Smooth muscle cell (in vitro differentiated cells): Measurements from ENCODE around the gene CEP120. TPM values are rescaled to one million over a fixed set of nuclear protein-coding genes. Genes with fewer than 3 reads are reported as not detected.
"Not testable (repeated sequence)": the region's sequence is repeated elsewhere in the genome, so short reads cannot be mapped to it uniquely, and the experiment has no call there.

Experiments
- DNase-seq: peaks from one replicate; lab custom pipeline; 2025; ENCODE audit not compliant: unreplicated experiment; lab: John Stamatoyannopoulos, UW
- H2AFZ ChIP-seq: fragments of 200-600 bp; sonication (generic); 2 replicates; pipeline ENCODE4 v1.6.0; 2016; ENCODE audit warnings: antibody characterized with exemption, low read depth, mild to moderate bottlenecking
- H3F3A ChIP-seq: fragments of 200-600 bp; sonication (generic); 2 replicates; pipeline ENCODE4 v1.6.0; 2017; ENCODE audit warnings: antibody characterized with exemption, low read depth
- H3K27ac ChIP-seq: fragments of 200-600 bp; sonication (generic); 2 replicates; pipeline ENCODE4 v1.5.1; 2016; ENCODE audit warnings: low read depth, mild to moderate bottlenecking
- H3K27me3 ChIP-seq: fragments of 200-600 bp; sonication (generic); 2 replicates; pipeline ENCODE4 v1.6.1; 2016; ENCODE audit warnings: low read depth, mild to moderate bottlenecking
- H3K36me3 ChIP-seq: fragments of 200-600 bp; sonication (generic); 2 replicates; pipeline ENCODE4 v1.5.1; 2016; ENCODE audit warnings: low read depth
- H3K4me1 ChIP-seq: fragments of 200-600 bp; sonication (generic); 2 replicates; pipeline ENCODE4 v1.5.1; 2016; ENCODE audit warnings: low read depth
- H3K4me2 ChIP-seq: fragments of 200-600 bp; sonication (generic); 2 replicates; pipeline ENCODE4 v1.6.0; 2016; ENCODE audit warnings: mild to moderate bottlenecking
- H3K4me3 ChIP-seq: fragments of 200-600 bp; sonication (generic); 2 replicates; pipeline ENCODE4 v1.5.1; 2016; ENCODE audit warnings: mild to moderate bottlenecking
- H3K79me2 ChIP-seq: fragments of 200-600 bp; sonication (generic); 2 replicates; pipeline ENCODE4 v1.6.0; 2016; ENCODE audit warnings: low read depth, mild to moderate bottlenecking
- H3K9ac ChIP-seq: fragments of 200-600 bp; sonication (generic); 2 replicates; pipeline ENCODE4 v1.6.0; 2016; ENCODE audit warnings: low read depth
- H3K9me3 ChIP-seq: fragments of 200-600 bp; sonication (generic); replicated peaks from 2 replicates; pipeline ENCODE4 v1.5.1; 2016; ENCODE audit warnings: low read depth
- H4K20me1 ChIP-seq: fragments of 200-600 bp; sonication (generic); 2 replicates; pipeline ENCODE4 v1.6.0; 2016; ENCODE audit warnings: low read depth
- CTCF ChIP-seq: fragments of 200-600 bp; sonication (generic); IDR thresholded peaks from 2 replicates; pipeline ENCODE4 v1.5.1; 2017; ENCODE audit warnings: borderline replicate concordance, mild to moderate bottlenecking, antibody characterized with exemption; ENCODE audit not compliant: insufficient read depth, poor library complexity, severe bottlenecking
- WGBS: methylation state at CpG from one replicate; pipeline ENCODE4 v1.1.7; 2016; ENCODE audit warnings: low lambda C conversion rate; 5-methylcytosine and 5-hydroxymethylcytosine counted together
- polyA plus RNA-seq: library from polyadenylated mRNA; unstranded; fragments of >200 nt; fragmentation: Nextera tagmentation; extraction: Ambion mirVana; gene quantifications from 2 replicates; pipeline ENCODE4 v1.2.1, GENCODE V29; 2016
- total RNA-seq: library from RNA; depleted of rRNA; stranded (reverse); fragments of >200 nt; gene quantifications from 2 replicates; pipeline ENCODE4 v1.2.3, GENCODE V29; 2014

CEP120 gene
- total and polyA plus RNA-seq, 2 experiments from 2014 or later = 6.5 to 30.2 TPM

GRCh38 chr5:123460296-123460729, 37.1 kb upstream of the CEP120 start:
- WGBS = 38% methylated on average over 2 of the region's 2 CpGs
- Histone ChIP-seq H3K27ac (no peak overlapping the region), H3K4me3 (no peak overlapping the region), H2AFZ (no peak overlapping the region), H3K4me2 (no peak overlapping the region), H3K79me2 (no peaks in the 10 kb centered on the region), H3K36me3 (no peaks in the 10 kb centered on the region), H3K9me3 (no peaks in the 10 kb centered on the region), H3F3A (no peaks in the 10 kb centered on the region), H3K9ac (no peak overlapping the region), H3K4me1 (no peaks in the 10 kb centered on the region), H3K27me3 (no peaks in the 10 kb centered on the region), H4K20me1 (no peaks in the 10 kb centered on the region)
- no peak for DNase-seq
- TF ChIP-seq CTCF = no peak

- not testable (repeated sequence) for H3K4me2 ChIP-seq, H3F3A ChIP-seq, H3K4me3 ChIP-seq, H3K27ac ChIP-seq, H3K9ac ChIP-seq, H2AFZ ChIP-seq, H4K20me1 ChIP-seq, H3K79me2 ChIP-seq, H3K4me1 ChIP-seq, H3K27me3 ChIP-seq, H3K36me3 ChIP-seq, DNase-seq, H3K9me3 ChIP-seq
- 88% methylated on average over 4 of the region's 4 CpGs for WGBS
These were observed 35.8 kb upstream of the CEP120 start for GRCh38 chr5:123458994-123459393.

DNA sequence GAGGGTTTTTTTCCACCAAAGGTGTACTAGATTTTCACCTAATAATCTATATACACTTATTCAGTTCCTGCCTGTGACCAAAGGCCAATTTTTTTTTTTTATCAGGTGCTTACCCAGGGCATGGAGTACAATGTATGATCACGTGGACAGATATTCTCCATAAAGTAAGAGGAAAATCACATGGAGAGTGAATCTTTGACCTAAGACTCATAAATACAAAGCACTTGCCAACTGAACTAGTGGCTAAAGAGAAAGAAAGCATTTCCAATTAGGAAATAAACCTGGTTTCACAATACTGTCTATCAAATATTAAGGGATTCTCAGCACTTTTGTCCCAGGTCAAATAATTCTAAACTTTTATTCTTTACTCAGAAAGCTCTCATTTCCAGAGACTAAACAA, 33.0 kb upstream of the CEP120 start:
- no peak for TF ChIP-seq CTCF
- H4K20me1 ChIP-seq = no peaks in the 10 kb centered on the region
- no peak for DNase-seq
- H3K79me2 ChIP-seq = no peaks in the 10 kb centered on the region
- no peak overlapping the region for H3K4me2 ChIP-seq
- no peaks in the 10 kb centered on the region for H3K4me1 ChIP-seq
- H3K27me3 ChIP-seq = no peaks in the 10 kb centered on the region
- no peak overlapping the region for H2AFZ ChIP-seq
- H3K27ac ChIP-seq = no peak overlapping the region
- H3F3A ChIP-seq = no peaks in the 10 kb centered on the region
- WGBS = 81% methylated on average over 1 of the region's 1 CpG
- no peak overlapping the region for H3K4me3 ChIP-seq
- no peaks in the 10 kb centered on the region for H3K36me3 ChIP-seq
- no peaks in the 10 kb centered on the region for H3K9me3 ChIP-seq
- H3K9ac ChIP-seq = no peak overlapping the region

- TF ChIP-seq CTCF = no peak
- Histone ChIP-seq H3K79me2 (no peaks in the 10 kb centered on the region), H3K27ac (no peak overlapping the region), H3F3A (no peaks in the 10 kb centered on the region), H3K9me3 (no peaks in the 10 kb centered on the region), H3K27me3 (no peaks in the 10 kb centered on the region), H3K9ac (no peak overlapping the region), H3K4me2 (no peak overlapping the region), H3K36me3 (no peaks in the 10 kb centered on the region), H3K4me3 (no peak overlapping the region), H3K4me1 (no peaks in the 10 kb centered on the region), H2AFZ (no peak overlapping the region), H4K20me1 (no peaks in the 10 kb centered on the region)
- WGBS = 89% methylated on average over 2 of the region's 2 CpGs
- DNase-seq = no peak
These were observed 32.4 kb upstream of the CEP120 start for GRCh38 chr5:123455640-123456039.
